ENCODE results near the gene CHAMP1.

The CHAMP1 gene

GRCh38 chr13:114314074-114314912 is at the start of gene CHAMP1:
TSS of gene CHAMP1 (plus strand) at chr13:114314503. CDS start at chr13:114323843, 9,340 bp downstream.
- DNase-seq, result peak; percentile 99 to 100 (median 99)

GRCh38 chr13:114264886-114265611 is 49.3 kb upstream of the CHAMP1 start:
- no peak for DNase-seq

GRCh38 chr13:114266241-114266640 is 48.1 kb upstream of the CHAMP1 start:
- no peak for DNase-seq

GRCh38 chr13:114268344-114269280 is 45.7 kb upstream of the CHAMP1 start:
- DNase-seq, result no peak

GRCh38 chr13:114269281-114269770 is 45.0 kb upstream of the CHAMP1 start:
- DNase-seq, result no peak

GRCh38 chr13:114272977-114273376 is 41.3 kb upstream of the CHAMP1 start:
- DNase-seq, result no peak

GRCh38 chr13:114275304-114275703 is 39.0 kb upstream of the CHAMP1 start:
- no peak for DNase-seq

GRCh38 chr13:114279146-114279545 is 35.2 kb upstream of the CHAMP1 start:
- DNase-seq, result no peak

GRCh38 chr13:114279758-114280355 is 34.4 kb upstream of the CHAMP1 start:
- peak in 1 of 3 experiments; percentile 35 for DNase-seq

- DNase-seq, result peak; percentile 98 to 99 (median 98)
Observed at GRCh38 chr13:114281351-114282040, 32.8 kb upstream of the CHAMP1 start, which contains the start of gene UPF3A. TSS of gene UPF3A (plus strand) at chr13:114281601. CDS start at chr13:114281640, 39 bp downstream.

- peak in 2 of 3 experiments; percentile 93 to 98 for DNase-seq
Observed at GRCh38 chr13:114282041-114282670, 32.1 kb upstream of the CHAMP1 start.

- no peak for DNase-seq
Observed at GRCh38 chr13:114283576-114283975, 30.7 kb upstream of the CHAMP1 start.

- no peak for DNase-seq
Observed at GRCh38 chr13:114284680-114285079, 29.6 kb upstream of the CHAMP1 start.

- DNase-seq, result no peak
Observed at GRCh38 chr13:114285166-114285808, 29.0 kb upstream of the CHAMP1 start.

- no peak for DNase-seq
Observed at GRCh38 chr13:114286808-114287207, 27.5 kb upstream of the CHAMP1 start.

- DNase-seq, result no peak
Observed at GRCh38 chr13:114288157-114288591, 26.1 kb upstream of the CHAMP1 start.

GRCh38 chr13:114296448-114296847 is 17.9 kb upstream of the CHAMP1 start:
- no peak for DNase-seq

GRCh38 chr13:114296902-114297301 is 17.4 kb upstream of the CHAMP1 start:
- no peak for DNase-seq

GRCh38 chr13:114298866-114299265 is 15.4 kb upstream of the CHAMP1 start:
- DNase-seq, result no peak

GRCh38 chr13:114299604-114300305 is 14.5 kb upstream of the CHAMP1 start:
- DNase-seq, result no peak
